Right atrium auricular region (tissue), 2 donors: ENCODE results near the gene RREB1. TPM values are rescaled to one million over a fixed set of nuclear protein-coding genes. Genes with fewer than 3 reads are reported as not detected.
A peak's percentile ranks its signal among the peaks of the same experiment; 100 is the strongest.

ENCODE experiments used
- DNase-seq: peaks from one replicate; pipeline ENCODE4 v3.0.0-alpha.2; 2019; ENCODE audit warnings: low spot score
- H3K27ac ChIP-seq, 2 donors: fragments of 200-600 bp; sonication (generic); 1 replicate in 1 of 2; 2 replicates in 1 of 2; pipeline ENCODE4 v1.5.1; 2016 to 2019
- H3K27me3 ChIP-seq, 2 donors: fragments of 200-600 bp; sonication (generic); one replicate each; pipeline versions ENCODE4 v1.5.1 to v1.6.0; 2017 to 2019
- H3K36me3 ChIP-seq: fragments of 200-600 bp; sonication (generic); one replicate; pipeline ENCODE4 v1.5.1; 2016
- H3K4me1 ChIP-seq, 2 donors: fragments of 200-600 bp; sonication (generic); one replicate each; pipeline versions ENCODE4 v1.5.1 to v1.6.0; 2017 to 2019
- H3K4me3 ChIP-seq, 2 donors: fragments of 200-600 bp; sonication (generic); 1 replicate in 1 of 2; 2 replicates in 1 of 2; pipeline ENCODE4 v1.5.1; 2017 to 2019; ENCODE audit warnings: mild to moderate bottlenecking in 1 of 2, moderate library complexity in 1 of 2
- H3K9me3 ChIP-seq, 2 donors: fragments of 200-600 bp; sonication (generic); one replicate each; pipeline ENCODE4 v1.5.1; 2019
- CTCF ChIP-seq, 2 donors: fragments of 200-600 bp; sonication (generic); IDR thresholded peaks; one replicate each; pipeline ENCODE4 v1.5.1; 2019; ENCODE audit warnings: antibody characterized with exemption in 2 of 2
- total RNA-seq, 2 donors: library from RNA; depleted of rRNA; stranded (reverse); fragments of >200 nt; gene quantifications; one replicate each; pipeline ENCODE4 v1.1.0, GENCODE V29; 2016

RREB1 gene
- total RNA-seq, 2 donors from 2014 or later = 25.5 to 30.3 TPM

DNA sequence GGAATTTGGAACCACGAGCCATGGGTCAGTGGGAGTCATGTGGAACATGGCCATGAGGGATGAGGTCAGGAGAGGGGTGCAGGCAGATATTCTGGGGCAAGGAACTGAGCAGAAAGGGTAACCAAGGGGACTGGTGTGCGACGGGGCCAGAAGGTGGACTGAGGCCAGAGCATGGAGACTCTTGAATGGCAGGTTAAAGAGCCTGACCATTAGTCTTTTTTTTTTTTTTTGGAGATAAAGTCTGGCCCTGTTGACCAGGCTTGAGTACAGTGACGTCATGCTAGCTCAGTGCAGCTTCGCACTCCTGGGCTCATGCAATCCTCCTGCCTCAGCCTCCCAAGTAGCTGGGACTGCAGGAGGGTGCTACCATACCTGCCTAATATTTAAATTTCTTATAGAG, 64.0 kb downstream of the RREB1 start:
- DNase-seq = no peak
- Histone ChIP-seq H3K9me3 (no peaks in the 10 kb centered on the region), H3K27ac (no peak overlapping the region), H3K36me3 (no peaks in the 10 kb centered on the region), H3K27me3 (no peaks in the 10 kb centered on the region), H3K4me1 (peaks cover 0 to 87% of the 10 kb centered on the region in 2 donors), H3K4me3 (no peak overlapping the region)
- TF ChIP-seq CTCF (IDR thresholded peaks at IDR 0.05) = no peak

- H3K27ac ChIP-seq = peak overlapping the region; percentile 20 to 46
- H3K9me3 ChIP-seq = no peaks in the 10 kb centered on the region
- DNase-seq = no peak
- TF ChIP-seq CTCF (IDR thresholded peaks at IDR 0.05) = no peak
- H3K4me3 ChIP-seq = no peak overlapping the region
- no peaks in the 10 kb centered on the region for H3K27me3 ChIP-seq
- H3K36me3 ChIP-seq = peaks cover 4% of the 10 kb centered on the region
- peaks cover 0 to 85% of the 10 kb centered on the region in 2 donors for H3K4me1 ChIP-seq
These were observed 64.9 kb downstream of the RREB1 start for GRCh38 chr6:7172649-7173048.

DNA sequence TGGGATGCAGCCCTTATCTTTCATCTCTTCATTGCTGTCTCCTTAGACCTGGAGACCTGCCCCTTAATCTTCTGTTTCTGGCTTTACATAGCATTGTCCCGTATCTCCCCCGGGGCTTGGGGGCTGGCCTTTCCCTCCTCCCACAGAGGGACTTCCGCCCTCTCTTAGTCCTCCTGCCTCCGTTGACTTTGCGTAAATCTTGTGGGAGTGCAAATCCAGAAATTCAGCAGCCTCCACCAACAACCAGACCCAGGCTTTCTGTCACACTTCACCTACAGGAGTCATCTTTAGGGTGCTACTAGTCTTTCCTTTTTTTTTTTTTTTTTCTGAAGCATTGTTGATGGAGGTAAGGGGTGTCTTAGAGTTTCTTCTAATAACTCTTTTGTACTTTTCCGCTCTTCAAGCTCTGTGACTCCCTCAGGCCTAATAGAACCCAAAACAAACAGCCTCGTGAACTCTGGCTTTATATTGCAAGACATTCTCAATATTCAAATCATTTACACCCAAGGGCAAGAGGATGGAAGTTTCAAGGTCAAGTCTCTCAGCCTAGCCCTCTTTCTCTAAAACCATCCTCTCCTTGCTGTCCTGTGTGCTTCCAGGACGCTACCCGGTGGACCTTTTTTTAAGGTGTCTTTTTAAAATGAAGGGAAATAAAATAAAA, 66.2 kb downstream of the RREB1 start:
- no peak for TF ChIP-seq CTCF (IDR thresholded peaks at IDR 0.05)
- no peaks in the 10 kb centered on the region for H3K27me3 ChIP-seq
- no peak overlapping the region for H3K4me3 ChIP-seq
- no peak for DNase-seq
- no peaks in the 10 kb centered on the region for H3K9me3 ChIP-seq
- H3K27ac ChIP-seq = peak overlapping the region in 1 of 2 donors; percentile 20
- H3K4me1 ChIP-seq = peaks cover 0 to 76% of the 10 kb centered on the region in 2 donors
- peaks cover 16% of the 10 kb centered on the region for H3K36me3 ChIP-seq

DNA sequence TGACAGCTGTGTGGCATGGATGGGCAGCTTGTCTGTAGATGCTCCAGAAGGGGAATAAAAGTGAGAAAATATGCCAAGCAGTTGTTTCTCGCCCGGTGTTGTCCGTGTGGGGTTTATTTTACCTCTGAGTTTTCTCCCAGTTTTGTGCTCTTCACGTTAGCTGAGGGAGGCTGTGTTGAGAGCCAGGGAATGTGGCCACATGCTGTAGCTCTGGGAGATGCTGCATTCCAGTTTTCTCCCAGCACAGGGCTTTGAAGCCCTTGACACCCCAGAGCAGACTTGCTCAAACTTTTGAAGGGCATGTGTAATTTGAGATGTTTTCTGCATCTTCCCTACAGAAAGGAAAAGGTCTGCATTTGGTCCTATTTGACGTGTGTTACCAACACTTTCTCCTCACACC, 67.7 kb downstream of the RREB1 start:
- Histone ChIP-seq H3K4me1 (peaks cover 0 to 61% of the 10 kb centered on the region in 2 donors), H3K9me3 (no peaks in the 10 kb centered on the region), H3K4me3 (no peak overlapping the region), H3K36me3 (peaks cover 24% of the 10 kb centered on the region), H3K27me3 (no peaks in the 10 kb centered on the region), H3K27ac (peak overlapping the region; percentile 2 to 11)
- no peak for TF ChIP-seq CTCF (IDR thresholded peaks at IDR 0.05)
- peak; percentile 49 for DNase-seq

- Histone ChIP-seq H3K27me3 (no peaks in the 10 kb centered on the region), H3K4me1 (peaks cover 0 to 54% of the 10 kb centered on the region in 2 donors), H3K27ac (peak overlapping the region; percentile 11 to 36), H3K36me3 (peaks cover 30% of the 10 kb centered on the region), H3K4me3 (no peak overlapping the region), H3K9me3 (no peaks in the 10 kb centered on the region)
- no peak for TF ChIP-seq CTCF (IDR thresholded peaks at IDR 0.05)
- DNase-seq = peak; percentile 60
These were observed 68.4 kb downstream of the RREB1 start for GRCh38 chr6:7176208-7176607.

- Histone ChIP-seq H3K9me3 (no peaks in the 10 kb centered on the region), H3K4me1 (peaks cover 0 to 35% of the 10 kb centered on the region in 2 donors), H3K27me3 (no peaks in the 10 kb centered on the region), H3K4me3 (no peak overlapping the region), H3K36me3 (peaks cover 49% of the 10 kb centered on the region), H3K27ac (no peak overlapping the region)
- DNase-seq = peak; percentile 21
- no peak for TF ChIP-seq CTCF (IDR thresholded peaks at IDR 0.05)
These were observed 70.5 kb downstream of the RREB1 start for GRCh38 chr6:7178280-7178679.
